Memory B cell (primary cell): ENCODE results near the gene ZEB1.

Source experiments
- ATAC-seq: fragments of 150-1000 bp; cut with Tn5 transposase; 2 replicates; pipeline ENCODE4 v1.10.0; 2021; ENCODE audit warnings: low read depth, mild to moderate bottlenecking, moderate library complexity
- DNase-seq, 2 donors: peaks; one replicate each; pipeline ENCODE4 v3.0.0; 2022; ENCODE audit warnings: low spot score in 2 of 2
- H3K27ac Mint-ChIP-seq: one replicate; pipeline ENCODE4 v1.8.0; 2022; ENCODE audit warnings: mild to moderate bottlenecking, moderate library complexity, mixed read lengths
- H3K27me3 Mint-ChIP-seq: one replicate; pipeline ENCODE4 v1.8.0; 2022; ENCODE audit warnings: mixed read lengths
- H3K36me3 Mint-ChIP-seq: one replicate; pipeline ENCODE4 v1.8.0; 2022; ENCODE audit warnings: mild to moderate bottlenecking, mixed read lengths
- H3K4me1 Mint-ChIP-seq: one replicate; pipeline ENCODE4 v1.8.0; 2022; ENCODE audit warnings: mixed read lengths
- H3K4me3 Mint-ChIP-seq: one replicate; pipeline ENCODE4 v1.8.0; 2022; ENCODE audit warnings: mild to moderate bottlenecking, moderate library complexity, mixed read lengths
- H3K9me3 Mint-ChIP-seq: one replicate; pipeline ENCODE4 v1.8.0; 2022; ENCODE audit warnings: mixed read lengths

ZEB1 gene

GRCh38 chr10:31318854-31319601 lies at the start of gene ZEB1:
Gene ZEB1 (plus strand): TSS chr10:31319216. CDS start chr10:31319235, 19 bp downstream.
- Mint-ChIP-seq H3K27ac (peak within 1 kb of the TSS; percentile 95), H3K9me3 (no peaks in the 10 kb centered on the region), H3K4me1 (peaks cover 26% of the 10 kb centered on the region), H3K27me3 (no peaks in the 10 kb centered on the region), H3K36me3 (no peaks in the 10 kb centered on the region), H3K4me3 (peak within 1 kb of the TSS; percentile 97)
- DNase-seq (peak; percentile 80 to 82), ATAC-seq (peak; percentile 59)

- Mint-ChIP-seq H3K27ac (no peak overlapping the region), H3K27me3 (no peaks in the 10 kb centered on the region), H3K4me3 (no peak overlapping the region), H3K4me1 (no peaks in the 10 kb centered on the region), H3K36me3 (peaks cover 10% of the 10 kb centered on the region), H3K9me3 (peaks cover 6% of the 10 kb centered on the region)
- ATAC-seq (no peak), DNase-seq (no peak)
These were observed 48.1 kb upstream of the ZEB1 start for GRCh38 chr10:31270954-31271353.

DNA sequence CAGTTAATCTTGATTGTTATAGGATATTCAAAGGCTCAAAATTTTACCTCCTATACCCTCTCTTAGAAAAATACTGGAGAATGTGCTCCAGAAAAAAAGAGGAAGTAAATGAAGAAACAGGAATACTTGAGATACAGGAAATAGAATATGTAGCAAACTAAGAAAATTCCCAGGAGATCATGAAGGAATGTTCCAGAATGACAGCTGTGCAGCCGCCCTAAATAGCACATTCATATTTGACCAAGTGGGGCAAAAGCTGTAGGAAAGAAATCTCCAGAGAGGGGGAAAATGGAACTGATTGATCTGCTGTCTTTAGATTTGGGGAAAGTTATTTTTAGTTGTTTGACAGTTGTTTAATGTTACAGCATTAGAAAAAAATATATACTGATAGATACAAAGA lies 46.2 kb upstream of the ZEB1 start:
- H3K27me3 Mint-ChIP-seq = no peaks in the 10 kb centered on the region
- no peak for DNase-seq

DNA sequence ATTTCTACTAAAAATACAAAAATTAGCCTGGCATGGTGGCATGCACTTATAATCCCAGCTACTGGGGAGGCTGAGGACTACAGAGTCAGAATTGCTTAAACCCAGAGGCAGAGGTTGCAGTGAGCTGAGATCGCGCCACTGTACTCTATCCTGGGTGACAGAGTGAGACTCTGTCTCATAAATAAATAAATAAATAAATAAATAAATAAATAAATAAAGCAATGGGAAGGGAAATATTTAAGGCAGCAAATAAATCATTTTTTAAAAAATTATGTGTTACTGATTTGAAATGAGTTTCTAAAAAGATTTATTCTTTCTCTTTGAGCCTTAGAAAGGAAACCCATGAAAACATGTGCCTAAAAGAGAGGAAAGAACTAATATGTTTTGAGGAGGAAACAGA lies 45.2 kb upstream of the ZEB1 start:
- no peak overlapping the region for H3K4me3 Mint-ChIP-seq

More for the DNA sequence above, 46.2 kb upstream of the ZEB1 start:
- peaks cover 10% of the 10 kb centered on the region for H3K36me3 Mint-ChIP-seq
- H3K4me3 Mint-ChIP-seq = no peak overlapping the region
- H3K27ac Mint-ChIP-seq = no peak overlapping the region
- H3K4me1 Mint-ChIP-seq = no peaks in the 10 kb centered on the region
- ATAC-seq = no peak
- peaks cover 6% of the 10 kb centered on the region for H3K9me3 Mint-ChIP-seq

GRCh38 chr10:31274310-31274709 lies 44.7 kb upstream of the ZEB1 start:
- Mint-ChIP-seq H3K4me1 (no peaks in the 10 kb centered on the region), H3K27ac (no peak overlapping the region), H3K27me3 (no peaks in the 10 kb centered on the region), H3K9me3 (peaks cover 6% of the 10 kb centered on the region), H3K36me3 (peaks cover 8% of the 10 kb centered on the region), H3K4me3 (no peak overlapping the region)
- ATAC-seq (no peak), DNase-seq (no peak)

More for the DNA sequence above, 45.2 kb upstream of the ZEB1 start:
- DNase-seq = no peak
- no peaks in the 10 kb centered on the region for H3K4me1 Mint-ChIP-seq
- H3K36me3 Mint-ChIP-seq = peaks cover 8% of the 10 kb centered on the region
- no peak for ATAC-seq
- H3K27ac Mint-ChIP-seq = no peak overlapping the region
- no peaks in the 10 kb centered on the region for H3K27me3 Mint-ChIP-seq
- H3K9me3 Mint-ChIP-seq = peaks cover 6% of the 10 kb centered on the region

GRCh38 chr10:31278279-31278941 lies 40.6 kb upstream of the ZEB1 start:
- ATAC-seq (no peak), DNase-seq (no peak)
- H3K27ac Mint-ChIP-seq = no peak overlapping the region
- H3K4me3 Mint-ChIP-seq = no peak overlapping the region
- no peaks in the 10 kb centered on the region for H3K4me1 Mint-ChIP-seq
- H3K27me3 Mint-ChIP-seq = no peaks in the 10 kb centered on the region
- H3K9me3 Mint-ChIP-seq = peaks cover 4% of the 10 kb centered on the region
- H3K36me3 Mint-ChIP-seq = peaks cover 8% of the 10 kb centered on the region

- H3K4me1 Mint-ChIP-seq = no peaks in the 10 kb centered on the region
- no peak overlapping the region for H3K27ac Mint-ChIP-seq
- H3K36me3 Mint-ChIP-seq = peaks cover 6% of the 10 kb centered on the region
- no peaks in the 10 kb centered on the region for H3K27me3 Mint-ChIP-seq
- DNase-seq = no peak
- ATAC-seq = no peak
- H3K9me3 Mint-ChIP-seq = peaks cover 4% of the 10 kb centered on the region
- no peak overlapping the region for H3K4me3 Mint-ChIP-seq
These were observed 38.0 kb upstream of the ZEB1 start for GRCh38 chr10:31280972-31281371.

DNA sequence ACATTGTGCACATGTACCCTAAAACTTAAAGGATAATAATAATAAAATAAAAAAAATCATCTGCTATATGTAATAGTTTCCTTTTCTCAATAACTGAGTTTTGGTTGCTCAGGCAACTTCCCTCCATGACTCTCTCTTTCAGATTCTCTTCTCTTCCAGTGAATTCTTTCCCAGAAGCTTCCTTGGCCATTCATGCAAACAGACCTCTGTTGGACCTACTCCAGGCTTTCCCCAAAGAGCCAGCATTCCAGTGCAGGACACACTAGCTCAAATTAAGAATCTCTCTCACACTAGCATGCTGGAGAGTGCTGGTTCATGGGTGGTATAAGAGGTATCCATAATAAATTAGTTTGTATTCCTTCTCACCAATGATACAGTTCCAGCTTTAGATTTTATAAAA lies 31.0 kb upstream of the ZEB1 start:
- peaks cover 3% of the 10 kb centered on the region for H3K4me1 Mint-ChIP-seq
- DNase-seq (no peak), ATAC-seq (no peak)
- H3K4me3 Mint-ChIP-seq = no peak overlapping the region
- no peaks in the 10 kb centered on the region for H3K9me3 Mint-ChIP-seq
- H3K27me3 Mint-ChIP-seq = no peaks in the 10 kb centered on the region
- H3K27ac Mint-ChIP-seq = no peak overlapping the region
- peaks cover 6% of the 10 kb centered on the region for H3K36me3 Mint-ChIP-seq

DNA sequence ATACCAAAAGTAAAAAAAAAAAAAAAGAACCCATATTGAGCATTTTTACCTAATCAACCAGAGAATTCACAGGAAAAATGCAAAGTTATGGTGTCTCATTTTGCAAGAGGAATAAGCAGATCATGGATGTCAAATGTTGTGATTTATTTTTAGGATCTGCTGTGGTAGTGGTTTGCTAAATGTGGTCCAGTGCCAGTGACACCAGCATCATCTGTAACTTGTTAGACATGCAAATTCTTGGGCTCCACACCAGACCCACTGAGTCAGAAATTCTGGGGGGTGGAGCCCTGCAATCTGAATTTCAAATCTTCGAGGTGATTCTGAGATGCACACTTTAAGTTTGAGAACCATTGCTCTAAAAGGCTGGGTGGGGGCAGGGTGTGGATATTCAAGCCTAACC lies 30.1 kb upstream of the ZEB1 start:
- Mint-ChIP-seq H3K4me3 (no peak overlapping the region), H3K27ac (no peak overlapping the region), H3K4me1 (peaks cover 3% of the 10 kb centered on the region), H3K36me3 (peaks cover 6% of the 10 kb centered on the region), H3K27me3 (no peaks in the 10 kb centered on the region), H3K9me3 (no peaks in the 10 kb centered on the region)
- no peak for ATAC-seq
- no peak for DNase-seq

- Mint-ChIP-seq H3K4me1 (peaks cover 3% of the 10 kb centered on the region), H3K4me3 (no peak overlapping the region), H3K27me3 (no peaks in the 10 kb centered on the region), H3K36me3 (peaks cover 6% of the 10 kb centered on the region), H3K9me3 (no peaks in the 10 kb centered on the region), H3K27ac (no peak overlapping the region)
- no peak for ATAC-seq
- no peak for DNase-seq
These were observed 28.6 kb upstream of the ZEB1 start for GRCh38 chr10:31290386-31290785.

DNA sequence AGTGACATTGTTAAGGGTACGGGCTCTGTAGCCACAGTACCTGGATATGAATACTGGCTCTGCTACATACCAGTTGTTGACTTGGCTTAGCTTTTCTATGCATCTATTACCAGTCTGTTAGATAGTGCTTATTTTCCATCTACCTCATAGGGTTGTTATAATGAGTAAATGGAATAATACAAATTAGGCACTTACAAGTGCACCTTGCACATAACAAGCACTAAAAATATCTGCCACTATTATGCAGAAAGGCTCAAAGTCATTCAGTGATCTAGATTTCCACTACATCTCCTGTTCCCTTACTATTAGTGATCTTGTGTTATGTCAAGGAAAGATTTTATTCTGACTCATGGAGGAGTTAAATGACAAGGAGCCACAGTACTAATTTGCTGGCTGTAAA lies 27.9 kb upstream of the ZEB1 start:
- DNase-seq (no peak), ATAC-seq (no peak)
- Mint-ChIP-seq H3K27ac (no peak overlapping the region), H3K27me3 (no peaks in the 10 kb centered on the region), H3K4me3 (no peak overlapping the region), H3K36me3 (peaks cover 6% of the 10 kb centered on the region), H3K4me1 (peaks cover 3% of the 10 kb centered on the region), H3K9me3 (no peaks in the 10 kb centered on the region)

DNA sequence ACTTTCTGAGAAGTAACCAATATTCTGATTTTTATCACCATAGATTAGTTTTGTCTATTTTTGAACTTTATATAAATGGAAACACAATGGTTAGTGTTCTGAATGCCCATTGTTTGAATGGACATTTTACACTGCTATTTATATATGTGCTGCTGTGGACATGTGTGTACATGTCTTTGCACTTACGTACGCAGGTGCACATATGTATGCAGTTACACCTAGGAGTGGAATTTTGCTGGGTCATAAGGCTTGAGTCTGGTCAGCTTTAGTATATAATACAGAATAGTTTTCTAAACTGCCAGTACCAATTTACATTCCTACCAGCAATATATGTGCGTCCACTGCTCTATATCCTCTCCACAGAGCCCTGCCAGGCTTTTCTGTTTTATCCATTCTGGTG lies 24.5 kb upstream of the ZEB1 start:
- Mint-ChIP-seq H3K27ac (no peak overlapping the region), H3K4me3 (no peak overlapping the region), H3K27me3 (peaks cover 2% of the 10 kb centered on the region), H3K36me3 (no peaks in the 10 kb centered on the region), H3K9me3 (no peaks in the 10 kb centered on the region), H3K4me1 (peaks cover 3% of the 10 kb centered on the region)
- DNase-seq (no peak), ATAC-seq (no peak)

- no peaks in the 10 kb centered on the region for H3K36me3 Mint-ChIP-seq
- no peak for ATAC-seq
These were observed 22.3 kb upstream of the ZEB1 start for GRCh38 chr10:31296754-31297153.

GRCh38 chr10:31299119-31299518 lies 19.9 kb upstream of the ZEB1 start:
- Mint-ChIP-seq H3K36me3 (no peaks in the 10 kb centered on the region), H3K27ac (no peak overlapping the region)
- DNase-seq = no peak

More at GRCh38 chr10:31296754-31297153, 22.3 kb upstream of the ZEB1 start:
- H3K27me3 Mint-ChIP-seq = peaks cover 2% of the 10 kb centered on the region
- H3K9me3 Mint-ChIP-seq = no peaks in the 10 kb centered on the region
- no peaks in the 10 kb centered on the region for H3K4me1 Mint-ChIP-seq
- H3K4me3 Mint-ChIP-seq = no peak overlapping the region
- DNase-seq = no peak
- H3K27ac Mint-ChIP-seq = no peak overlapping the region

DNA sequence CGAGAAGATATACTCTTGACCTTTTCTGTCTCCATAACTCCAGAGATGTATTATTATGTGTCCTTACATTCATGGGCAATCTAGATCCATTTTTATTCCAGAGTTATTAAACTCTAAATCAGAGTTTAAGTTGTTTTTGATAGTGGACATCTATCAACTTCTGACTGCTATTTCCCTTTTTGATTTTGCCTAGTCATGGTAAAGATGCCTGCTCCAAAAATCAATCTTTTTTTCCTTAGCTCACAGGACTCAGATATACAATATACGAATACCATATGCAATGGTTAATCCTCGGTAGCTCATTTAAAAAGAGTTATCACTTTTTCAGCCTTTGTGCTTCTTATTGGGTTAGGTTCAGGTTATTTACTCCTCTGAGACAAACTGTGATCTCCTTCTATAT lies 15.8 kb upstream of the ZEB1 start:
- ATAC-seq = no peak
- Mint-ChIP-seq H3K27me3 (no peaks in the 10 kb centered on the region), H3K27ac (no peak overlapping the region), H3K9me3 (no peaks in the 10 kb centered on the region), H3K36me3 (no peaks in the 10 kb centered on the region), H3K4me1 (no peaks in the 10 kb centered on the region), H3K4me3 (no peak overlapping the region)
- no peak for DNase-seq

More at GRCh38 chr10:31299119-31299518, 19.9 kb upstream of the ZEB1 start:
- ATAC-seq = no peak
- peaks cover 2% of the 10 kb centered on the region for H3K27me3 Mint-ChIP-seq
- H3K4me1 Mint-ChIP-seq = no peaks in the 10 kb centered on the region
- no peaks in the 10 kb centered on the region for H3K9me3 Mint-ChIP-seq
- no peak overlapping the region for H3K4me3 Mint-ChIP-seq
